Measurements from ENCODE around the gene NAT10. TPM values are rescaled to one million over a fixed set of nuclear protein-coding genes. Genes with fewer than 3 reads are reported as not detected.

Gene NAT10
- total RNA-seq, 1 donor: 20.6 TPM

GRCh38 chr11:34149786-34150185 is 44.4 kb downstream of the NAT10 start:
- H3K36me3 ChIP-seq (ENCODE audit: insufficient read depth, low read length): peaks cover 45% of the 10 kb centered on the region

GRCh38 chr11:34150494-34151151 is 45.2 kb downstream of the NAT10 start:
- Histone ChIP-seq H3K36me3 (ENCODE audit: insufficient read depth, low read length) (peaks cover 38% of the 10 kb centered on the region), H4K20me1 (ENCODE audit: insufficient read depth, low read length) (peaks cover 7% of the 10 kb centered on the region), H3K4me1 (ENCODE audit: insufficient read depth, low read length) (no peaks in the 10 kb centered on the region), H3K4me2 (ENCODE audit: insufficient read depth, low read length) (no peak overlapping the region), H3K27me3 (ENCODE audit: insufficient read depth, low read length) (no peaks in the 10 kb centered on the region), H3K9me3 (ENCODE audit: low read depth, low read length) (no peaks in the 10 kb centered on the region), H3K27ac (ENCODE audit: low read depth, low read length) (no peak overlapping the region), H3K79me2 (ENCODE audit: insufficient read depth, low read length) (no peaks in the 10 kb centered on the region), H2AFZ (ENCODE audit: low read length) (no peak overlapping the region), H3K4me3 (ENCODE audit: insufficient read depth, low read length) (no peak overlapping the region)
- peak; percentile 71 for DNase-seq (ENCODE audit: insufficient read length, low spot score, missing footprints)
- no peak for TF ChIP-seq CTCF (IDR thresholded peaks at IDR 0.05; ENCODE audit: extremely low read depth, low read depth, low read length)

More at GRCh38 chr11:34149786-34150185, 44.4 kb downstream of the NAT10 start:
- Histone ChIP-seq H3K27ac (ENCODE audit: low read depth, low read length) (no peak overlapping the region), H3K4me1 (ENCODE audit: insufficient read depth, low read length) (no peaks in the 10 kb centered on the region), H2AFZ (ENCODE audit: low read length) (no peak overlapping the region), H3K4me3 (ENCODE audit: insufficient read depth, low read length) (no peak overlapping the region), H3K9me3 (ENCODE audit: low read depth, low read length) (no peaks in the 10 kb centered on the region), H4K20me1 (ENCODE audit: insufficient read depth, low read length) (peaks cover 3% of the 10 kb centered on the region), H3K27me3 (ENCODE audit: insufficient read depth, low read length) (no peaks in the 10 kb centered on the region), H3K79me2 (ENCODE audit: insufficient read depth, low read length) (no peaks in the 10 kb centered on the region), H3K4me2 (ENCODE audit: insufficient read depth, low read length) (no peak overlapping the region)
- TF ChIP-seq CTCF (IDR thresholded peaks at IDR 0.05; ENCODE audit: extremely low read depth, low read depth, low read length): peak; percentile 32
- peak; percentile 94 for DNase-seq (ENCODE audit: insufficient read length, low spot score, missing footprints)

DNA sequence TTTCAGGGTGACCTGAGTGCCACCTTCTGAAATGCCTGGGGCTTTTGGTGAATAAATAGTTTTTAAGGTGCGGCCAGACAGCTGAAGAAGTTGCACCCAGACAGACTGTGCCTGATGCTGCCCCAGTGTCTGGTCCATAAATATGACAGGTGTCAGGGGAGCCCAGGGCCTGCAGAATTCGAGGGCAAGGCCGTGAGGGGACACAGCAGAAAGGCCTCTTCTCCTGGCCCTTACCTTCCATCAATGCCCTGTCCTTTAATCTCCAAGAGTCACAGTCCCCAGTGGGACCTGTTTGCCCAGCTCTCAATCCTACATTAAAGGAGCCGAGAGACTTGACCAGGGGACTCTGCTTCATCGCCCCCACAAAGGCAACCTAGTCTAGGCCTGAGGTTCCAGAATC is 45.7 kb downstream of the NAT10 start:
- H3K4me3 ChIP-seq (ENCODE audit: insufficient read depth, low read length): no peak overlapping the region
- H4K20me1 ChIP-seq (ENCODE audit: insufficient read depth, low read length): peaks cover 11% of the 10 kb centered on the region
- no peak overlapping the region for H3K27ac ChIP-seq (ENCODE audit: low read depth, low read length)
- DNase-seq (ENCODE audit: insufficient read length, low spot score, missing footprints): peak; percentile 68
- H3K9me3 ChIP-seq (ENCODE audit: low read depth, low read length): no peaks in the 10 kb centered on the region
- TF ChIP-seq CTCF (IDR thresholded peaks at IDR 0.05; ENCODE audit: extremely low read depth, low read depth, low read length): no peak
- H2AFZ ChIP-seq (ENCODE audit: low read length): no peak overlapping the region
- no peaks in the 10 kb centered on the region for H3K4me1 ChIP-seq (ENCODE audit: insufficient read depth, low read length)
- no peaks in the 10 kb centered on the region for H3K79me2 ChIP-seq (ENCODE audit: insufficient read depth, low read length)
- H3K36me3 ChIP-seq (ENCODE audit: insufficient read depth, low read length): peaks cover 34% of the 10 kb centered on the region
- no peaks in the 10 kb centered on the region for H3K27me3 ChIP-seq (ENCODE audit: insufficient read depth, low read length)
- no peak overlapping the region for H3K4me2 ChIP-seq (ENCODE audit: insufficient read depth, low read length)

GRCh38 chr11:34151916-34152845 is 46.8 kb downstream of the NAT10 start:
- no peak overlapping the region for H3K27ac ChIP-seq (ENCODE audit: low read depth, low read length)
- no peaks in the 10 kb centered on the region for H3K9me3 ChIP-seq (ENCODE audit: low read depth, low read length)
- H3K79me2 ChIP-seq (ENCODE audit: insufficient read depth, low read length): no peaks in the 10 kb centered on the region
- H2AFZ ChIP-seq (ENCODE audit: low read length): no peak overlapping the region
- H3K4me1 ChIP-seq (ENCODE audit: insufficient read depth, low read length): no peaks in the 10 kb centered on the region
- no peak overlapping the region for H3K4me3 ChIP-seq (ENCODE audit: insufficient read depth, low read length)
- H3K27me3 ChIP-seq (ENCODE audit: insufficient read depth, low read length): no peaks in the 10 kb centered on the region
- H3K36me3 ChIP-seq (ENCODE audit: insufficient read depth, low read length): peaks cover 24% of the 10 kb centered on the region
- H3K4me2 ChIP-seq (ENCODE audit: insufficient read depth, low read length): no peak overlapping the region
- no peak for TF ChIP-seq CTCF (IDR thresholded peaks at IDR 0.05; ENCODE audit: extremely low read depth, low read depth, low read length)
- peaks cover 11% of the 10 kb centered on the region for H4K20me1 ChIP-seq (ENCODE audit: insufficient read depth, low read length)
- DNase-seq (ENCODE audit: insufficient read length, low spot score, missing footprints): peak; percentile 72

Measured in osteoblast (primary cell).